IMR-90 (cell line): Measurements from ENCODE around the gene VCPKMT. TPM values are rescaled to one million over a fixed set of nuclear protein-coding genes. Genes with fewer than 3 reads are reported as not detected.

Source experiments
- ATAC-seq: fragments of 200-7000 bp; cut with Tn5 transposase; 2 replicates; pipeline ENCODE4 v1.9.1; 2020; ENCODE audit warnings: low read depth, mild to moderate bottlenecking, moderate library complexity
- BruUV-seq: library from RNA; stranded (reverse); fragments of 400-500 nt; replicated peaks from 2 replicates; lab custom pipeline; 2021; lab: Mats Ljungman, UMichigan
- CTCF ChIA-PET: fragments of 300-600 bp; formaldehyde crosslinking; extraction: SDS; loops from one replicate; lab custom pipeline; 2021; ENCODE audit warnings: antibody characterized with exemption; lab: Yijun Ruan, JAX
- POLR2A ChIA-PET: fragments of 300-600 bp; sonication (Branson Sonifier 250); formaldehyde crosslinking; loops from one replicate; lab custom pipeline; 2022; ENCODE audit warnings: antibody characterized with exemption; ENCODE audit not compliant: unreplicated experiment; lab: Charles Lee
- DNase-seq: peaks from one replicate; pipeline ENCODE4 v3.0.0; 2013
- H2AFZ ChIP-seq: replicated peaks from 2 replicates; pipeline ENCODE3; 2013; ENCODE audit warnings: low read length, mild to moderate bottlenecking; ENCODE audit not compliant: poor library complexity
- H2AK5ac ChIP-seq: 2 replicates; pipeline ENCODE4 v1.6.1; 2013; ENCODE audit warnings: low read depth, low read length, inconsistent platforms
- H2AK9ac ChIP-seq: replicated peaks from 2 replicates; pipeline ENCODE3; 2013; ENCODE audit warnings: mild to moderate bottlenecking, low read depth, low read length, moderate library complexity; ENCODE audit not compliant: poor library complexity
- H2BK120ac ChIP-seq: 2 replicates; pipeline ENCODE4 v1.6.1; 2013; ENCODE audit warnings: low read depth, low read length, inconsistent platforms
- H2BK15ac ChIP-seq: 3 replicates; pipeline ENCODE4 v1.6.1; 2013; ENCODE audit warnings: low read depth, low read length, inconsistent platforms
- H2BK20ac ChIP-seq: 2 replicates; pipeline ENCODE4 v1.6.1; 2013; ENCODE audit warnings: low read depth, mild to moderate bottlenecking, inconsistent platforms, low read length, moderate library complexity
- H2BK5ac ChIP-seq: 2 replicates; pipeline ENCODE4 v1.6.1; 2013; ENCODE audit warnings: mild to moderate bottlenecking, low read depth, low read length, inconsistent platforms; ENCODE audit not compliant: poor library complexity, severe bottlenecking
- H3K14ac ChIP-seq: replicated peaks from 2 replicates; pipeline ENCODE4 v1.6.1; 2013; ENCODE audit warnings: low read depth, low read length, inconsistent platforms
- H3K18ac ChIP-seq: 2 replicates; pipeline ENCODE4 v1.6.1; 2013; ENCODE audit warnings: low read depth, low read length, control low read depth
- H3K23ac ChIP-seq: 2 replicates; pipeline ENCODE4 v1.6.1; 2013; ENCODE audit warnings: low read depth, low read length, inconsistent platforms
- H3K27ac ChIP-seq: 2 replicates; pipeline ENCODE4 v1.5.1; 2013; ENCODE audit warnings: mild to moderate bottlenecking, control low read depth, low read length; ENCODE audit not compliant: insufficient read depth
- H3K27me3 ChIP-seq: 2 replicates; pipeline ENCODE4 v1.6.1; 2013; ENCODE audit warnings: low read length; ENCODE audit not compliant: control insufficient read depth, insufficient read depth
- H3K36me3 ChIP-seq: 2 replicates; pipeline ENCODE4 v1.6.1; 2013; ENCODE audit warnings: low read length, mixed read lengths; ENCODE audit not compliant: control insufficient read depth, insufficient read depth
- H3K4ac ChIP-seq: 2 replicates; pipeline ENCODE4 v1.6.1; 2013; ENCODE audit warnings: low read depth, low read length, inconsistent platforms
- H3K4me1 ChIP-seq: 2 replicates; pipeline ENCODE4 v1.6.1; 2013; ENCODE audit warnings: low read length, mixed read lengths; ENCODE audit not compliant: control insufficient read depth, insufficient read depth
- H3K4me2 ChIP-seq: 2 replicates; pipeline ENCODE4 v1.6.1; 2013; ENCODE audit warnings: low read depth, mild to moderate bottlenecking, control low read depth, low read length, moderate library complexity
- H3K4me3 ChIP-seq: 2 replicates; pipeline ENCODE4 v1.5.1; 2013; ENCODE audit warnings: low read depth, mild to moderate bottlenecking, control low read depth, low read length, moderate library complexity; ENCODE audit not compliant: insufficient read depth
- H3K56ac ChIP-seq: 2 replicates; pipeline ENCODE4 v1.6.1; 2013; ENCODE audit warnings: low read length, inconsistent platforms; ENCODE audit not compliant: insufficient read depth; ENCODE audit errors: extremely low read depth
- H3K79me1 ChIP-seq, 2 experiments: 2 replicates each; pipeline ENCODE4 v1.6.1; 2013; ENCODE audit warnings: low read length in 2 of 2, inconsistent platforms in 1 of 2, low read depth in 1 of 2
- H3K9ac ChIP-seq: 2 replicates; pipeline ENCODE4 v1.6.1; 2013; ENCODE audit warnings: low read depth, low read length, control low read depth
- H3K9me1 ChIP-seq: 2 replicates; pipeline ENCODE4 v1.6.1; 2013; ENCODE audit warnings: low read length, inconsistent platforms; ENCODE audit not compliant: insufficient read depth
- H3K9me3 ChIP-seq: 2 replicates; pipeline ENCODE4 v1.6.1; 2013; ENCODE audit warnings: low read length; ENCODE audit not compliant: control insufficient read depth, insufficient read depth
- H4K20me1 ChIP-seq: 2 replicates; pipeline ENCODE4 v1.6.1; 2013; ENCODE audit warnings: low read length, inconsistent platforms; ENCODE audit not compliant: insufficient read depth
- H4K5ac ChIP-seq: 2 replicates; pipeline ENCODE4 v1.6.1; 2013; ENCODE audit warnings: mild to moderate bottlenecking, low read depth, low read length, control low read depth
- H4K8ac ChIP-seq, 2 experiments: 2 replicates each; pipeline ENCODE4 v1.6.1; 2013; ENCODE audit warnings: low read depth in 2 of 2, low read length in 2 of 2, control low read depth in 1 of 2, inconsistent platforms in 1 of 2
- H4K91ac ChIP-seq: 2 replicates; pipeline ENCODE4 v1.6.1; 2013; ENCODE audit warnings: low read depth, low read length, inconsistent platforms; ENCODE audit not compliant: insufficient read depth
- BHLHE40 ChIP-seq: fragments of 150-350 bp; IDR thresholded peaks from 2 replicates; pipeline ENCODE4 v1.6.1; 2016; ENCODE audit warnings: mild to moderate bottlenecking, low read depth, low read length
- CTCF ChIP-seq: conservative IDR thresholded peaks from 2 replicates; pipeline ENCODE4 v1.5.1; 2012; ENCODE audit warnings: mild to moderate bottlenecking, low read depth, low read length, improper control_type of control experiment
- MAFK ChIP-seq: IDR thresholded peaks from 2 replicates; pipeline ENCODE4 v1.6.1; 2012; ENCODE audit warnings: low read depth, low read length, improper control_type of control experiment
- MAZ ChIP-seq: IDR thresholded peaks from 2 replicates; pipeline ENCODE4 v1.6.1; 2012; ENCODE audit warnings: low read depth, mild to moderate bottlenecking, low read length, improper control_type of control experiment, moderate library complexity, borderline replicate concordance
- RCOR1 ChIP-seq: IDR thresholded peaks from 2 replicates; pipeline ENCODE4 v1.6.1; 2012; ENCODE audit warnings: mild to moderate bottlenecking, low read length, improper control_type of control experiment; ENCODE audit not compliant: insufficient replicate concordance
- RFX5 ChIP-seq: IDR thresholded peaks from 2 replicates; pipeline ENCODE4 v1.8.0; 2012; ENCODE audit warnings: low read depth, mild to moderate bottlenecking, low read length, moderate library complexity
- whole genome bisulfite sequencing, 2 experiments: methylation state at CpG; one replicate each; pipeline versions ENCODE4 v1.1.5 to v1.1.7; 2013; ENCODE audit warnings: missing lambda C conversion rate in 2 of 2; ENCODE audit not compliant: insufficient read length in 1 of 2; ENCODE audit errors: extremely low coverage in 2 of 2; 5-methylcytosine and 5-hydroxymethylcytosine counted together
- dilution Hi-C: fragments of 300-500 bp; cut with HindIII; formaldehyde crosslinking; loops from one replicate; pipeline ENCODE4 v1.14.3; 2018; ENCODE audit warnings: low sequenced_read_pairs; ENCODE audit not compliant: unreplicated experiment
- in situ Hi-C: fragments of 300-500 bp; cut with MboI; formaldehyde crosslinking; loops from 3 replicates; pipeline ENCODE4 v1.14.3; 2019; ENCODE audit warnings: low sequenced_read_pairs, inconsistent platforms, mixed read lengths
- intact Hi-C: fragments of 100-400 bp; cut with micrococcal nuclease; formaldehyde crosslinking; loops from 2 replicates; pipeline ENCODE4 v1.10.0; 2022
- polyA plus RNA-seq, 3 experiments: library from polyadenylated mRNA; depleted of rRNA; stranded (reverse); fragments of >200 nt; gene quantifications; 2 replicates each; pipeline ENCODE4 v1.2.3, GENCODE V29; 2012; ENCODE audit warnings: low replicate concordance in 1 of 3
- total RNA-seq: library from RNA; depleted of rRNA; stranded (reverse); fragments of >200 nt; gene quantifications from 2 replicates; pipeline ENCODE4 v1.2.3, GENCODE V29; 2012

The VCPKMT gene
- total and polyA plus RNA-seq, 2 of the 4 experiments (the other 2 are of a cell fraction): 2.5 to 4.7 TPM

- Histone ChIP-seq H4K8ac (peak overlapping the region; percentile 88 to 93), H2AK5ac (no peak overlapping the region), H3K79me1 (peaks cover 10 to 18% of the 10 kb centered on the region in 2 experiments; a peak in 3 of 4 replicates), H3K9ac (peak overlapping the region; percentile 68; the same call in 1 of the 2 replicates), H3K4me3 (peak overlapping the region; percentile 92; the same call in 1 of the 2 replicates), H2AK9ac (no peak overlapping the region), H2BK5ac (peak overlapping the region; percentile 90), H3K4ac (peak overlapping the region; percentile 55; the same call in 1 of the 2 replicates), H3K4me1 (no peaks in the 10 kb centered on the region), H3K27ac (no peak overlapping the region; the same call in 1 of the 2 replicates), H3K18ac (peak overlapping the region; percentile 63; the same call in 1 of the 2 replicates), H3K56ac (peak overlapping the region; percentile 59), H2BK120ac (no peak overlapping the region), H3K36me3 (peaks cover 14% of the 10 kb centered on the region), H3K9me3 (no peaks in the 10 kb centered on the region), H2AFZ (no peak overlapping the region), H3K23ac (peak overlapping the region; percentile 35; the same call in 1 of the 2 replicates), H4K20me1 (peaks cover 3% of the 10 kb centered on the region; the same call in 1 of the 2 replicates), H3K9me1 (peaks cover 2% of the 10 kb centered on the region; the same call in 1 of the 2 replicates), H2BK20ac (no peak overlapping the region), H3K4me2 (peak overlapping the region; percentile 80; the same call in 1 of the 2 replicates), H4K91ac (peak overlapping the region; percentile 44; the same call in 1 of the 2 replicates), H3K14ac (peak overlapping the region; percentile 28), H2BK15ac (no peak overlapping the region), H3K27me3 (no peaks in the 10 kb centered on the region), H4K5ac (peak overlapping the region; percentile 83; the same call in 1 of the 2 replicates)
- ChIA-PET CTCF (no interaction called here), POLR2A (interaction anchor here (0.9 kb wide), 1 partner anchor 248 kb away, joined by 3 read pairs; no protein-coding TSS in a partner anchor)
- ATAC-seq: no peak
- no peak for TF ChIP-seq MAZ
- TF ChIP-seq CTCF: no peak
- TF ChIP-seq RFX5: no peak
- TF ChIP-seq RCOR1: no peak
- TF ChIP-seq BHLHE40: no peak
- TF ChIP-seq MAFK: no peak
- dilution Hi-C loops (no loop called here), in situ Hi-C loops (no loop called here), intact Hi-C loops (loop anchor here (5.0 kb wide), 1 partner anchor 415 kb away; the partner anchor contains the start of gene MAP4K5)
- no CpG with 5 or more reads among the region's 2 CpGs for WGBS, 2 experiments
- no TSS peak for BruUV-seq
- no peak for DNase-seq
Measured at GRCh38 chr14:50116966-50117365, 594 bp upstream of the VCPKMT start.
